ENCODE measurements around the gene TMED9.

GRCh38 chr5:177595026-177595585, 3.1 kb downstream of the TMED9 start:
- TF ChIP-seq CTCF (IDR thresholded peaks at IDR 0.05): no peak
- TF ChIP-seq POLR2A (IDR thresholded peaks at IDR 0.05): no peak

All from tibial nerve (tissue), 3 donors.